Activated naive CD8-positive, alpha-beta T cell treated with anti-CD3 and anti-CD28 coated beads, Interleukin-2, amount 10 ng/mL, durations not matched to agents 7 days and 5 days (primary cell): ENCODE measurements around the gene TEAD1. TPM values are rescaled to one million over a fixed set of nuclear protein-coding genes. Genes with fewer than 3 reads are reported as not detected.

Experiments
- ATAC-seq: fragments of 150-1000 bp; cut with Tn5 transposase; one replicate; pipeline ENCODE4 v1.10.0; 2021; ENCODE audit warnings: low read depth, moderate library complexity
- POLR2A ChIA-PET: fragments of 350-600 bp; sonication (Branson Sonifier 250); formaldehyde crosslinking; loops from one replicate; lab custom pipeline; 2021; ENCODE audit warnings: antibody characterized with exemption; lab: Charles Lee
- DNase-seq: peaks from one replicate; pipeline ENCODE4 v3.0.0; 2021
- H3K27ac Mint-ChIP-seq: one replicate; pipeline ENCODE4 v1.8.0; 2022; ENCODE audit warnings: mild to moderate bottlenecking, mixed read lengths
- H3K27me3 Mint-ChIP-seq: one replicate; pipeline ENCODE4 v1.8.0; 2022; ENCODE audit warnings: mild to moderate bottlenecking, moderate library complexity, mixed read lengths
- H3K36me3 Mint-ChIP-seq: one replicate; pipeline ENCODE4 v1.8.0; 2021; ENCODE audit warnings: mild to moderate bottlenecking, mixed read lengths
- H3K4me1 Mint-ChIP-seq: one replicate; pipeline ENCODE4 v1.8.0; 2021; ENCODE audit warnings: mixed read lengths
- H3K4me3 Mint-ChIP-seq: one replicate; pipeline ENCODE4 v1.8.0; 2022; ENCODE audit warnings: mild to moderate bottlenecking, moderate library complexity, mixed read lengths
- H3K9me3 Mint-ChIP-seq: one replicate; pipeline ENCODE4 v1.8.0; 2021; ENCODE audit warnings: mixed read lengths
- total RNA-seq, 2 experiments: library from RNA; stranded (reverse); gene quantifications; one replicate each; pipeline ENCODE4 v1.2.3, GENCODE V29; 2021

Gene TEAD1
- total RNA-seq, 2 experiments from 2014 or later: not detected

DNA sequence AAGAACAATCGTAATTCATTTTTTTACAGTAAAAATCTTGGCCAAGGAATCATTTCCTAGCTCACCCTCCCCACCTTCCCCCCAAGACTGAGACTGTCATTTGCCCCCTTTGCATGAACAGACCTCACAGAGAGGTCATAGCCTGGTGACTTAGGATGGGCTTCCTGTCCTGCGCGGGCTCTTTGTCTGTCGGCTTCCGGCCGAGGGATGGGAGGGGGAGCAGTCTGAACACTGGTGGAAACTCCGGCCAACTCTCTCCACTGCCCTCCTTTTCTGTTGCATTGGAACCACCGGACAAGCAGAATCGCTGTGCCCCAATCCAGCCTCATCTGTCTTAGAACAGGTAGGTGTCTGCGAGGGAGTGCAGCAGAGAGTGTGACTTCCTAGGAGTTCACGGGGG is 41.7 kb downstream of the TEAD1 start:
- POLR2A ChIA-PET: no interaction called here
- Mint-ChIP-seq H3K4me1 (peaks cover 15% of the 10 kb centered on the region), H3K27me3 (peaks cover 72% of the 10 kb centered on the region), H3K36me3 (no peaks in the 10 kb centered on the region), H3K4me3 (no peak overlapping the region), H3K9me3 (no peaks in the 10 kb centered on the region), H3K27ac (no peak overlapping the region)
- ATAC-seq (no peak), DNase-seq (no peak)

DNA sequence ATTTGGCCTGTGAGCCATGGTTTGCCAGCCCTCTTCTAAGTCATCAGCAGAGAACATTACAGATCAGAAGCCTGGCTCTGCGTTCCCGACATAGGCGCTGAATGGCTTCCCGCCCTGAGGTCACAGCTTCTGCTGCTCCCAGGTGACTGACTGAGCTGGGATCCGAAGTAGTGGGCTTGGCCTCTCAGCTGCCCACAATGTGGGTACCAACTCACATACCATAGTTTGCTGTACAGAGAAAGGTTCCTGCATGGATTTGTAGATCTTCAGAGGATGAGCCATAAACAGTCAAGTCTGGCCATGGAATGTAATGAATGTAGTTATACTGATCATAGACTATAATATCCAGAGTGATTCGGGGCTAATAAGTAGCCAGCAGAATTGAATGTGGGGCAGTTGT is 42.6 kb downstream of the TEAD1 start:
- Mint-ChIP-seq H3K36me3 (no peaks in the 10 kb centered on the region), H3K27me3 (peaks cover 76% of the 10 kb centered on the region), H3K4me3 (no peak overlapping the region), H3K4me1 (peaks cover 15% of the 10 kb centered on the region), H3K27ac (no peak overlapping the region), H3K9me3 (no peaks in the 10 kb centered on the region)
- POLR2A ChIA-PET: no interaction called here
- ATAC-seq (no peak), DNase-seq (no peak)

DNA sequence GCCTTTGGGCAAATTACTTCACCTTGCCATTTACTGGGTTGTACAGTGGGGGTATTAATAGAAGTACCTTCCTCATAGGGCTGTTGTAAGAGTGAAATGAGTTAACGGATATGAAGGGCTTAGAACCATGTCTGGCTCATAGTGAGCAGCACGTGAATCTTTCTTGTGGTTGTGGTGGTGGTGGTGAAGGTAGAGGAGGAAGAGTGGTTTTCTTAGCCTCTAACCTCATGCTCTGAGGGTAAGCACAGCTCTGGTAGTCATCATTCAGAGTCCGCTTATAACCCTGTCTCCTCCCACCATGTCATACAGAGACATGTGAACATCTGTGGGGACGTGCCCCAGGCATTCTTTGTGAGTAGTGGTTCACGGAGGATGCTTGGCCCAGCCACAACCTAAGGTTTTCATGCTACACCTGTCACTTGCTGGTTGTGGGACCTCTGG is 43.6 kb downstream of the TEAD1 start:
- Mint-ChIP-seq H3K9me3 (no peaks in the 10 kb centered on the region), H3K27ac (peak overlapping the region; percentile 43), H3K4me1 (peaks cover 15% of the 10 kb centered on the region), H3K27me3 (peaks cover 75% of the 10 kb centered on the region), H3K4me3 (peak overlapping the region; percentile 6), H3K36me3 (no peaks in the 10 kb centered on the region)
- ATAC-seq: peak; percentile 97
- POLR2A ChIA-PET: no interaction called here
- DNase-seq: peak; percentile 56

DNA sequence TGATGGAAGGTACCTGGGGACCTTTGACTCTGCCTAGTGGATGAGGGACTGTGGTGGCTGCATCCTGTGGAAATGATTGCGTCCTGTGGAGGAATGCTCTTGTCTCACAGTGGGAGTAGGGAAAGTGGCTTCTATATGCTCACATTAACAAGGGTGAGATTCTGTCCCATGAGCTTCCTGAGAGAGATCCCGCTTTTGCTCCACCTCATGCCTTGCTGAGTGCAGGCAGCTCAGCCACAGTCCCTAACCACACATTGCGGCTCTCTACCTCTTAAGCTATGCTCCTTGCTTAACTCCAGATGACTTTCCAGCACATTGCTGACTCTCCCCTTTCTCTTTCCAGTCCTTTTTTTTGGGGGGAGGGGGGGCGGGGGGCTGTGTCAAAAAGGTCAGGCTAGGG is 45.0 kb downstream of the TEAD1 start:
- POLR2A ChIA-PET: interaction anchor here (0.6 kb wide), 1 partner anchor 1809 kb away, joined by 5 read pairs; no protein-coding TSS in a partner anchor
- Mint-ChIP-seq H3K27ac (no peak overlapping the region), H3K4me1 (peaks cover 15% of the 10 kb centered on the region), H3K9me3 (no peaks in the 10 kb centered on the region), H3K36me3 (no peaks in the 10 kb centered on the region), H3K4me3 (no peak overlapping the region), H3K27me3 (peaks cover 76% of the 10 kb centered on the region)
- no peak for DNase-seq
- ATAC-seq: no peak

DNA sequence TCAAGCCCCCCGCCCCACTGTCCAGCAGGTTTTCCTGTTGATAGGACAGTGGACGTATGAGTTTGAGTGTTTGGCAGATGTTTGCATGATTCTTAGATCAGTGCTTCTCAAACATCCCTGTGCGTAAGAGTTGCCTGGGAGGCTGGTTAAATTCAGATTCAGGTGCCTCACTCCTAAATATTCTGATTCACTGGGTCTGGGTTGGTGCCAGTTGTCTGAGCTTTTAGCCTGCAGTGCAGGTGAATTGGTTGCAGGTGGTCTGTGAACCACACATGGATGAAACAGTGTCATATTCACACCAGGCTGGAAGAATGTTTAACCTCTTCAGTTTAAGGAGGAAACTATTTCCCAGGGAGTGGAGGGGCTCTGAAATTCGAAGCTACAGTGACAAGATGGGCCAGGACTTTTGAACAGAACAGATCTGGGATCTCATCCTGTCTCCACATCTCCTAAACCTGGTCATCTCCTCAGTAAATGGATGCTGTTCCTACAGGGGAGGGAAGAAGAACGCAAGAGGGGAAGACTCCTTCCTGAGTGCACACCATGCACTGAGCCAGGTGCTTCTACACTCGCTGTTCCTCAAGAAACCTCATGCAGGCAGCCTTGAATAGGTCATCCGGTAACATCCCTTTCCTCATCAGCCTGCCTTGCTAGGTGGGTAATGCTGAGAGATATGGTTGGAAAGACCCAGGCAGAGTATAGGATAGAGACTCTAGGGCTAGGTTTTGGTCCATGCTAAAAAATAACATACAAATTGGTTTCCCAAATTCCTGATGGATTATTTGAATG is 47.8 kb downstream of the TEAD1 start:
- Mint-ChIP-seq H3K4me1 (peaks cover 19% of the 10 kb centered on the region), H3K4me3 (no peak overlapping the region), H3K36me3 (no peaks in the 10 kb centered on the region), H3K27me3 (peaks cover 60% of the 10 kb centered on the region), H3K9me3 (no peaks in the 10 kb centered on the region), H3K27ac (no peak overlapping the region)
- DNase-seq (no peak), ATAC-seq (no peak)
- POLR2A ChIA-PET: no interaction called here

DNA sequence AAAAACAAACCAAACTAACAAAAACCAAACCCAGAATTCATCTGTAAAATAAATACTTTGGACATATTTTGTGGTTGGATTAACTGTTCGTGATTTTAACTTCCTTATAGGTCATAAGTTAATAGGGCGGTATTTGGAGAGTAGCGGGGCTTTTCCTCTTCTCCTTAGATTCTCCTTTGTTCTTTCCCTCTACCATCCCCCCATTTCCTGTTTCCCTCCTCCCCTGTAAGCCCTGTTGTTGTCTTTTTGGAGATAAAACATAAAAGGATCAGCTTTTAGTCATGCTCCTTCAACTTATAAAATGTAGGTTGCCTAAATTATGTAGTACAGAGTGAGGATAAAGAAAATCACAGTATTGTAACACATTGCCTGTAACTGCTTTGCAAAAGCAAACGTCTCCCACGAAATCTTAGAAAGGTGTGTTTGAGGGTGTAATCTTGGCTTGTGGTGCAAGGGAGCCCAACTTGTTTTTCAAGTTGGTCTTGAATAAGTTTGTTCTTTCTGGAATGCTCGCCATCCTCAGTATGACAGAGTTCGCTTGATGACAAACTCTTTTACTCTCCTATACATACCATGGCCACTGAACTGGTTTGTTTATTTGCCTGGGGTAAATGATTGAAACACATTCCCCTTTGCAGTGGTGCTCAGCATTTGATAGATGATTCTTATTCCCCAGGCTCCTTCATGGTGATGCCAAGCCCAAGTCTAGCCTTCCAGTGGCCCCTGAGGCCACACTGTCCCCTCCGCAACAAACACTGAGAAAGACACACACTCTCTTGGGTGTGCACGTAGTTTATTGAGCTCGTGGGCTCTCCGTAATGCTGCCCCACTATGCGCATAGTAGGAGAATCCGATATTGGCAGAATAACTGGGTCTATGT is 49.4 kb downstream of the TEAD1 start:
- H3K4me1 Mint-ChIP-seq: peaks cover 5% of the 10 kb centered on the region
- DNase-seq (no peak), ATAC-seq (no peak)
- POLR2A ChIA-PET: no interaction called here
- no peak overlapping the region for H3K4me3 Mint-ChIP-seq
- no peak overlapping the region for H3K27ac Mint-ChIP-seq
- H3K9me3 Mint-ChIP-seq: no peaks in the 10 kb centered on the region
- H3K36me3 Mint-ChIP-seq: no peaks in the 10 kb centered on the region
- peaks cover 60% of the 10 kb centered on the region for H3K27me3 Mint-ChIP-seq

DNA sequence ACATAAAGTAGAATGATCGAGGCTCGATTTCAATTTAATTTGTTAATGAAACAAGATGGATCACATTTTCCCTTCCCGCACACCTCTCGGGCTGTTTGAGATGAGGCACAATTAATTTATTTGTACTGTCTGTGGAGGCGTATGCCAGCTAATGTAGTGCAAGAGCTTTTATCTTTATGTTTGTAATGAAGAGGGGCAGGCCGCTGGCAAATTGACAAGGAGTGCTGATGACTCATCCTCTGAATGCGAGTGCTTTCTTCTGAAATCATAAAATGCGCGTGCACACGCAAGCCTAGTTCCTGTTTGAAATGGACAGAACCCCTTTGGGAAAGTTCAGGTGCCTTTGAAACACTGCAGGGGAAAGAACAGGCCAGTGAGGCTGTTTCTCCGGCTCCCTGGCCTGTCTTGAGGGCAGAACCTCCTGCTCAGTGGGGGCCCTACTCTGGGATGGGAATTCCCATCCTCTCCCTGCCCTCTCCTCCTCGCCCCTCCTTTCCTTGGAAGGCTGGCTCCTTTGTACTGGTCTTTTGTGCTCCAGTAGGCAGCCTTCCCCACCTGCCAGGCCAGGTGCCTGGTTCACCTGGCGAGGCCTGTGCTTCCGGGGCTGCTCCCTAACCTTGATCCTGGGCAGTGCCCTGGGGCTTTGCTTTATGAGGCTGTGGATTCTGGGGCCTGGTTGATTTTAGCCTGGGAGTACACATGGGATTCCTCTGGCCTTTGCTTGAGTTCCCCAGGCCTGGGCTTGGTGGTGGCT is 50.3 kb downstream of the TEAD1 start:
- no peak for ATAC-seq
- DNase-seq: no peak
- Mint-ChIP-seq H3K27me3 (peaks cover 58% of the 10 kb centered on the region), H3K27ac (no peak overlapping the region), H3K4me3 (no peak overlapping the region), H3K4me1 (peaks cover 5% of the 10 kb centered on the region), H3K36me3 (no peaks in the 10 kb centered on the region), H3K9me3 (no peaks in the 10 kb centered on the region)
- POLR2A ChIA-PET: no interaction called here

DNA sequence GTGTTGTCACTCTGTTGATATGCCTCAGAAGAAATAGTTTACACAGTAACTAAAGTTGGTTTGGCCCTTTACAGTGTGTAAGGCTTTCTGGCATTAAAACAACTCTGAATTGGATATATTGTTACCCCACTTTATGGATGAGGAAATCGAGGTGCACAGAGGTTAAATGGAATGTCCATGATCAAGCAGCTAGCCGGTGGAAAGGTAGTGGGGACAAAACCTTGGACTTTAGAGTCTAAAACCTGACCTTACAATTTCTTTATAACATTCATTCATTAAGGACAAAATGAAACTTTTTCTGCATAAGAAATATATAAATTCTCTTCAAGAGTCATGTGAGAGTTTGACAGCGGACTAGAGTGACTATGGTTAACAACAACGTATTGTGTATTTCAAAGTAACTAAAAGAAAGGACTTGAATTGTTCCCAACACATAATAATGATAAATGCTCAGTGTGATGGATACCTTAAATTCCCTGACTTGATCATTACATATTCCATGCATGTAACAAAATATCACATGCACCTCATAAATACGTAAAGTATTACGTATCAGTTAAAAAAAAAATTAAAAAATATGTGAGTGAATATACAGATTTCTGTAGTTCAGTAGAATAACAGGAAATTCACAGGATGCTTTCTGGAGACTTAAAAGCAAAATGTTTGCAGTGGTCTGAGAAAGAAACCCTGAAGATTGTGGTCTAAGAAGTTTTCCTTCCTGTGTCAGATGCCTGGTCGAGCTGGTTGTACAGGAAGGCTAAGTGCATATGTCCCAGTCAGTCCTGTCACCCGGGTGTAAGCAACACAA is 51.0 kb downstream of the TEAD1 start:
- peaks cover 5% of the 10 kb centered on the region for H3K4me1 Mint-ChIP-seq
- ATAC-seq (no peak), DNase-seq (no peak)

DNA sequence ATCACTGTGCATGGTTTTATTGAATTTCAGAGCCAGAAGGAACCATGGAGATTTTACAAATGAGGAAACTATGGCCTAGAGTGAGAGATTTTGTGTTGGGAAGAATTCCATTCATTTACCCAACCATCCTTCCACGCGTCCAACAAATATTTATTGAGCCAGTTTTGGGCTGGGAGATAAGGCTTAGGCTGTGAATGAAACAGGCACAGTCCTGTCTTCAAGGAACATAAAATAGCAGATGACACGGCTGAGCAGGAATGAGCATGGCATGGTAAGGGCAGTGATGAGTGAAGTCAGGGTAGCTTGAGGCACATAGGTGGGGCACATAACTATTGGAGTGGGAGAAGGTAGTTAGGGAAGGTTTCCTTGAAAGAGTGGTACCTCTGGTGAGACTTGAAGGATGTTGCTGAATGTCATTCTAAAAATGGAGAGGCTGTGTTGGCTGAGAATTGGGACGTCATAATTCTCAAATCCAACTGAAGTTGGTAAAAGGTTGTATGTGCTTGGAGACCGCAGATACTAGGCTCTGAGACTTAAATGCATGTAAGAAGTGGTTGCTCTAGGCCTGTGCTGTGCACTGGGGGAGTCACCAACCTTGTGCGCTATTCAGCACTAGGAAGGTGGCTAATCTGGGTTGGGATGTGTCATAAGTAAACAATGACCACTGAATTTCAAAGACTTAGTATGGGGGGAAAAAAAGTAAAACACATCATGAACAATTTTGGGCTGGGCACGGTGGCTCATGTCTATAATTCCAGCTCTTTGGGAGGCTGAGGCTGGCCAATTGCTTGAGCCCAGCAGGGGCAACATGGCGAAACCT is 51.9 kb downstream of the TEAD1 start:
- ATAC-seq: no peak
- no peak for DNase-seq
- Mint-ChIP-seq H3K9me3 (no peaks in the 10 kb centered on the region), H3K27me3 (peaks cover 47% of the 10 kb centered on the region), H3K4me3 (no peak overlapping the region), H3K4me1 (peaks cover 5% of the 10 kb centered on the region), H3K36me3 (no peaks in the 10 kb centered on the region), H3K27ac (no peak overlapping the region)
- POLR2A ChIA-PET: no interaction called here

More for the DNA sequence above, 51.0 kb downstream of the TEAD1 start:
- Mint-ChIP-seq H3K4me3 (no peak overlapping the region), H3K9me3 (no peaks in the 10 kb centered on the region), H3K27ac (no peak overlapping the region), H3K36me3 (no peaks in the 10 kb centered on the region), H3K27me3 (peaks cover 52% of the 10 kb centered on the region)
- POLR2A ChIA-PET: no interaction called here

DNA sequence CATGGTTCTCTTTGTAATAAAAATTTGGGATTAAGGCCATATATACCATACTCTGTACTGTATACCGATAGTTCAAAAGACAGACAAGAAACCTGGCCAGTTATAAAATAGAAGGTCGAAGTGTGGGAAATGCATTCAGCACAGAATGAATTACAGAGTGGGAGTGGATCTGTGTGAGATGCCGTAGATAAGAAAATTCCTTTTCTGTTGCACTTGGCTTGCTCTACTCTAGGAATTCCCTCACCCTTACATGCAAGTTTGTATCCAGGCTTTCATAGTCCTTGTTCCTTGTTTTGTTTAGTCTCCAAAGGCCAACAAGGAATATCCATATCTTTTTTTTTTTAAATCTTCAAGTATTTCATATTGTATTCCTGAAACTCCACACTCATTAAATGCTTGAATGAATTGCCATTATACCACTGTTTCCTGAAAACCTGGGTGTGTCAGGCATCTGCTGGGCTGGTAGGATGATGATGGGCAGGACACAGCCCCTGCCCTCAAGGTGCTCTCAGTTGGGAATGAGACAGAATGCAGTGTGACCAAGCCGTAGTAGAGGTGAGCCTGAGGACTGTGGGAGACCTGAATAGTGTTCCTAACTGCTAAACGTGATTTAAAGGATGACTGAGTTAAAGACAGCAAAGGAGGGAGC is 53.5 kb downstream of the TEAD1 start:
- H3K27me3 Mint-ChIP-seq: peaks cover 33% of the 10 kb centered on the region
- POLR2A ChIA-PET: no interaction called here
- no peak overlapping the region for H3K4me3 Mint-ChIP-seq
- ATAC-seq (no peak), DNase-seq (no peak)
- H3K36me3 Mint-ChIP-seq: no peaks in the 10 kb centered on the region
- H3K27ac Mint-ChIP-seq: no peak overlapping the region
- peaks cover 5% of the 10 kb centered on the region for H3K4me1 Mint-ChIP-seq
- no peaks in the 10 kb centered on the region for H3K9me3 Mint-ChIP-seq

DNA sequence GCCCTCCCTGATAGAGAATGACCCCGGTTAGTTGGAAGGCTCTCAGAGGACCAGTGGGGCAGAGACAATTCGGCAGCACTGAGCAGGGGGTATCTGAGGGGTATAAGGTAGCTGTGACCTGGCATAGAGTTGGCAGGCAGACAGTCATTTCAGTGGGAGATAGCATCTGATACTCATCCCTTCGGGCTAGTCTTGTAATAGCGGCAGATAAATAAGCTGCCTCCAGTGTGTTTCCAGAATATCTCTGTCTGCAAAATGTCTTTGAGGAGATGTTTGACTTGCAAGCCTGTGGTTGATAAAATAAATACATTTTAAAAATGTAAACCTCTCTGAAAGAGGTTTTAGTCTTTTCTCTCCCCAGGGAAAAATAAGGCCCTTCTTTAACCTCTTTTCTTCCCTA is 54.2 kb downstream of the TEAD1 start:
- H3K4me3 Mint-ChIP-seq: no peak overlapping the region
- peaks cover 26% of the 10 kb centered on the region for H3K27me3 Mint-ChIP-seq
- ATAC-seq: no peak
- POLR2A ChIA-PET: no interaction called here
- no peak overlapping the region for H3K27ac Mint-ChIP-seq
- peaks cover 5% of the 10 kb centered on the region for H3K4me1 Mint-ChIP-seq
- H3K36me3 Mint-ChIP-seq: no peaks in the 10 kb centered on the region
- DNase-seq: no peak
- no peaks in the 10 kb centered on the region for H3K9me3 Mint-ChIP-seq

DNA sequence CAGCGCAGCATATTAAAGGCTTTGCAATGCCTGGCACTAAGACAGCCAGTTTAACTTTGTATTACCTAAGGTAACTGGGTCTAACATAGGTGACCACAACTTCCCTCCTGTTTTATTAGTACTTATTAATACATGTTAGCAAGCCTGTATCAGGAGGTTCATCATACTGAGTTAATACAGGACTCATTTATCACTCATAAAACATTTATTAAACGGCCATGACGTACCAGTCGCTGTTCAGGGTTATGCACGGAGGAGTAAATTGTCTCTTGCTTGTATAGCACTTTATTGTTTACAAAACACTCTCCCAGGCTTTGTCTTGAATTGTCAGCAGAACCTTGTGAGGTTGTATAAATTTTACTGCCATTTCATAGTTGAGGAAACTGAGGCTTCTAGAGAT is 55.7 kb downstream of the TEAD1 start:
- ATAC-seq (no peak), DNase-seq (no peak)
- peaks cover 16% of the 10 kb centered on the region for H3K27me3 Mint-ChIP-seq
- peaks cover 5% of the 10 kb centered on the region for H3K4me1 Mint-ChIP-seq
- H3K36me3 Mint-ChIP-seq: no peaks in the 10 kb centered on the region
- H3K4me3 Mint-ChIP-seq: no peak overlapping the region
- H3K9me3 Mint-ChIP-seq: no peaks in the 10 kb centered on the region
- POLR2A ChIA-PET: no interaction called here
- H3K27ac Mint-ChIP-seq: no peak overlapping the region
